ENCODE measurements around the gene NDUFAB1. TPM values are rescaled to one million over a fixed set of nuclear protein-coding genes. Genes with fewer than 3 reads are reported as not detected.

Gene NDUFAB1
- total RNA-seq, 1 experiment from 2014 or later, result 166 TPM

GRCh38 chr16:23594186-23594585, 1.9 kb downstream of the NDUFAB1 start:
- H3K9me3 ChIP-seq (ENCODE audit: control insufficient read depth, insufficient read depth, low read depth, low read length), result no peaks in the 10 kb centered on the region
- BruUV-seq (replicated peaks), result no TSS peak
- H3K27me3 ChIP-seq (ENCODE audit: control insufficient read depth, insufficient read depth, low read length), result no peaks in the 10 kb centered on the region
- intact Hi-C loops (cut with micrococcal nuclease; ENCODE audit: unreplicated experiment), result no loop called here
- 0 out of 2 replicates have a peak, but pooled peaks cover 3% of the 10 kb centered on the region for H3K4me1 ChIP-seq (ENCODE audit: control insufficient read depth, insufficient read depth, low read length)
- CTCF ChIA-PET, result no interaction called here
- H3K27ac ChIP-seq (ENCODE audit: low read length), result no peak overlapping the region
- TF ChIP-seq TCF7L2 (IDR thresholded peaks at IDR 0.05; ENCODE audit: low read depth, low read length), result no peak
- peaks cover 10% of the 10 kb centered on the region for H3K36me3 ChIP-seq (ENCODE audit: control insufficient read depth, insufficient read depth, low read length)
- POLR2A ChIA-PET, result no interaction called here
- ATAC-seq (no peak), DNase-seq (ENCODE audit: low read depth, low spot score) (no peak)
- in situ Hi-C loops (cut with HindIII; ENCODE audit: low pct_unique_long_range_greater_than_20kb, low sequenced_read_pairs), result no loop called here
- no peak overlapping the region; a peak in 1 of 4 replicates for H3K4me3 ChIP-seq (ENCODE audit: low read depth in 2 of 2, low read length in 2 of 2)

GRCh38 chr16:23590181-23590580, 5.9 kb downstream of the NDUFAB1 start:
- no peaks in the 10 kb centered on the region for H3K27me3 ChIP-seq (ENCODE audit: control insufficient read depth, insufficient read depth, low read length)
- no peaks in the 10 kb centered on the region for H3K4me1 ChIP-seq (ENCODE audit: control insufficient read depth, insufficient read depth, low read length)
- BruUV-seq (replicated peaks), result no TSS peak
- H3K27ac ChIP-seq (ENCODE audit: low read length), result no peak overlapping the region
- CTCF ChIA-PET, result no interaction called here
- no peak for DNase-seq (ENCODE audit: low read depth, low spot score)
- in situ Hi-C loops (cut with HindIII; ENCODE audit: low pct_unique_long_range_greater_than_20kb, low sequenced_read_pairs), result no loop called here
- no peak overlapping the region for H3K4me3 ChIP-seq (ENCODE audit: low read depth in 2 of 2, low read length in 2 of 2)
- H3K9me3 ChIP-seq (ENCODE audit: control insufficient read depth, insufficient read depth, low read depth, low read length), result no peaks in the 10 kb centered on the region
- POLR2A ChIA-PET, result no interaction called here
- no peak for ATAC-seq
- intact Hi-C loops (cut with micrococcal nuclease; ENCODE audit: unreplicated experiment), result no loop called here
- no peak for TF ChIP-seq POLR2AphosphoS5 (IDR thresholded peaks at IDR 0.05; ENCODE audit: low read depth, low read length)
- no peak for TF ChIP-seq TCF7L2 (IDR thresholded peaks at IDR 0.05; ENCODE audit: low read depth, low read length)
- TF ChIP-seq REST (IDR thresholded peaks at IDR 0.05; ENCODE audit: insufficient read depth in 1 of 2, low read depth in 2 of 2, low read length in 1 of 2), result no peak
- no peak for TF ChIP-seq SIN3A (IDR thresholded peaks at IDR 0.05; ENCODE audit: borderline replicate concordance, insufficient read depth, low read depth, low read length)
- TF ChIP-seq CTCF (IDR thresholded peaks at IDR 0.05), result no peak
- peaks cover 14% of the 10 kb centered on the region for H3K36me3 ChIP-seq (ENCODE audit: control insufficient read depth, insufficient read depth, low read length)

GRCh38 chr16:23587726-23588125, 8.4 kb downstream of the NDUFAB1 start:
- H3K4me3 ChIP-seq (ENCODE audit: low read depth in 2 of 2, low read length in 2 of 2), result no peak overlapping the region
- no TSS peak for BruUV-seq (replicated peaks)
- no peaks in the 10 kb centered on the region for H3K4me1 ChIP-seq (ENCODE audit: control insufficient read depth, insufficient read depth, low read length)
- POLR2A ChIA-PET, result no interaction called here
- CTCF ChIA-PET, result no interaction called here
- H3K27me3 ChIP-seq (ENCODE audit: control insufficient read depth, insufficient read depth, low read length), result no peaks in the 10 kb centered on the region
- intact Hi-C loops (cut with micrococcal nuclease; ENCODE audit: unreplicated experiment) (no loop called here), in situ Hi-C loops (cut with HindIII; ENCODE audit: low pct_unique_long_range_greater_than_20kb, low sequenced_read_pairs) (no loop called here)
- H3K9me3 ChIP-seq (ENCODE audit: control insufficient read depth, insufficient read depth, low read depth, low read length), result no peaks in the 10 kb centered on the region
- no peak overlapping the region for H3K27ac ChIP-seq (ENCODE audit: low read length)
- TF ChIP-seq CTCF (IDR thresholded peaks at IDR 0.05) (no peak), SIN3A (IDR thresholded peaks at IDR 0.05; ENCODE audit: borderline replicate concordance, insufficient read depth, low read depth, low read length) (no peak), REST (IDR thresholded peaks at IDR 0.05; ENCODE audit: insufficient read depth in 1 of 2, low read depth in 2 of 2, low read length in 1 of 2) (no peak), POLR2AphosphoS5 (IDR thresholded peaks at IDR 0.05; ENCODE audit: low read depth, low read length) (no peak), TCF7L2 (IDR thresholded peaks at IDR 0.05; ENCODE audit: low read depth, low read length) (no peak)
- DNase-seq (ENCODE audit: low read depth, low spot score), result no peak
- no peak for ATAC-seq
- H3K36me3 ChIP-seq (ENCODE audit: control insufficient read depth, insufficient read depth, low read length), result peaks cover 18% of the 10 kb centered on the region

All from Panc1 (cell line).